Measurements from ENCODE around the gene MCU.
"Not testable (repeated sequence)": the region's sequence is repeated elsewhere in the genome, so short reads cannot be mapped to it uniquely, and the experiment has no call there.

MCU gene, protein sequence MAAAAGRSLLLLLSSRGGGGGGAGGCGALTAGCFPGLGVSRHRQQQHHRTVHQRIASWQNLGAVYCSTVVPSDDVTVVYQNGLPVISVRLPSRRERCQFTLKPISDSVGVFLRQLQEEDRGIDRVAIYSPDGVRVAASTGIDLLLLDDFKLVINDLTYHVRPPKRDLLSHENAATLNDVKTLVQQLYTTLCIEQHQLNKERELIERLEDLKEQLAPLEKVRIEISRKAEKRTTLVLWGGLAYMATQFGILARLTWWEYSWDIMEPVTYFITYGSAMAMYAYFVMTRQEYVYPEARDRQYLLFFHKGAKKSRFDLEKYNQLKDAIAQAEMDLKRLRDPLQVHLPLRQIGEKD

DNA sequence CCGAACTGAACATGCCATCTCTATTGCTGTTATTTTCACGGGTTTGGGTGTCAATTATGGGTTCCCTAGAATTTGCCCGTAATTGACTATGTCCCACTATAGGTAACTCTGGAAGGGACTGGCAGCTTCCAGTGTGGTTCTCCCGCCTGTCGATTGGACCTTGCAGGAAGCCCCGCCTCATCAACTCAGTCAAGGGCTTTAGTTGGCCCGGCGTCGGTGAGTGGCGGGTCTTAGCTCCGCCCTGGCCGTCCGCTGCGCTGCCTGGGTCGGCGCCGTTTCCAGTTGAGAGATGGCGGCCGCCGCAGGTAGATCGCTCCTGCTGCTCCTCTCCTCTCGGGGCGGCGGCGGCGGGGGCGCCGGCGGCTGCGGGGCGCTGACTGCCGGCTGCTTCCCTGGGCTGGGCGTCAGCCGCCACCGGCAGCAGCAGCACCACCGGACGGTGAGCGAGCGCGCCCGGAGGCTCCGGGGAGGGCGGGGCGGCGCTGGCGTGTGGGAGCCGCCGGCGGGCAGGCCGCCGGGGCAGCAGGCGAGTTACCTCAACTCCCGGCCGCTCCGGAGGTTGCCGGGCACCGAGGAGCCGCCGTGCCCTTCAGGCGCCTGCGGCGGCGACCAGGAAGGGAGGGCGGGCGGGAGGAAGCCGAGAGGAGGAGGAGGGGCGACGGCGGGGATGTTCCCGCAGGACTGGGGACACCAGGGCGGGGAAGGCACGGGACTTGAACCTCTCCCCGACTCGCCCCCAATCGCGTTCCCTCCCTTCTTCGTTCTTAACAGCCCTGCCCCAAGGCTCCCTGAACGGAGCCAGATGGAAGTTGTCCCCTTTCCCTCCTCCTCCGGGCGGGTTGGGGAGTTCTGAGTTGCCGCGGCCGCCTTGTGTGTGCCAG lies at the start of gene MCU:
TSS of gene MCU (plus strand) at position 281 of the 881 bp plus-strand sequence. CDS start at position 290, 9 bp downstream.
- DNase-seq (ENCODE audit: insufficient read length, low spot score), result peak; percentile 95
- FAIRE-seq, result peak; percentile 94

- FAIRE-seq (no peak), DNase-seq (ENCODE audit: insufficient read length, low spot score) (no peak)
Observed at GRCh38 chr10:72642318-72642717, 49.6 kb upstream of the MCU start.

DNA sequence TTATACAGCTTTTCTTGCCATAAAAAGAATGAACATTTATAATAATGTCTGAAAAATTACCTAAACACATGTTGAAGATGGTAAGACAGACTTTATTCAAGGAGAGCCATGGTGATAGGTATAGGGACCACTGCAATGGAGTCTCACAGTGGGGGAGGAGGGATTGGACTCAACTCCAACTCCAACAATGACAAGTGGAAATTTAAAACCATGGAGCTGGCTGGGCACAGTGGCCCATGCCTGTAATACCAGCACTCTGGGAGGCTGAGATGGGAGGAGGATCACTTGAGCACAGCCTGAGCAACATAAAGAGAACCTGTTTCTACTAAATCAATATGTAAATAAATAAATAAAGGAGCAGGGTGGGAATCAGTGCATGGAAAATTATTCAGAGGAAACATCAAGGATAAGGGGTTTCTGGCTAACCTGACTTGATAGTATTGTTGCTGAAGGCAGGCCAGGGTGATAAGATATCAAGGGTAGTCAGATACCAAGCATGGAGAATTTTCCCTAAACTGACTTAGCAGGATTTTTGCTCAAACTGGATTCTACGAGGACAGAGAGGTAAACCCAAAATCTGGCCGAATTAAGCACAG lies 46.6 kb upstream of the MCU start:
- DNase-seq (ENCODE audit: insufficient read length, low spot score) (no peak), FAIRE-seq (no peak)

- not testable (repeated sequence) for DNase-seq (ENCODE audit: insufficient read length, low spot score); FAIRE-seq
Observed at GRCh38 chr10:72646971-72647370, 45.0 kb upstream of the MCU start.

DNA sequence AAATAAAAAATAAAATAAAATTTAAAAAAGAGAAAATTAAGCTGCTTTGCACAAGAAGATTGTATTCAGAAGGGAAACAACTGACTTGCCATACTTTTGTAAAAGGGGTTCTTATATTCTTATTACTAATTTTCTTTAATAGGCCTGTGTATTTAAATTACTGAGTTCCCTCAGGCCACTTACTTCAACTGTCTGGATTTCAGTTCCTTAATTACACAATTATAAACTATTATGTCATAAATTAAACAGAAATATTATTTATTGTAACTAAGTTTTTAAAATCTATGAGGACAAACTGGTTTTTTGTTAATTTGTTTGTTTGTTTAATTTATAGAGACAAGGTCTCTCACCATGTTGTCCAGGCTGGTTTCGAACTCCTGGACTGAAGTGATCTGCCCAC lies 43.6 kb upstream of the MCU start:
- no peak for DNase-seq (ENCODE audit: insufficient read length, low spot score)
- no peak for FAIRE-seq

- DNase-seq (ENCODE audit: insufficient read length, low spot score) (no peak), FAIRE-seq (no peak)
Observed at GRCh38 chr10:72649291-72649690, 42.7 kb upstream of the MCU start.

DNA sequence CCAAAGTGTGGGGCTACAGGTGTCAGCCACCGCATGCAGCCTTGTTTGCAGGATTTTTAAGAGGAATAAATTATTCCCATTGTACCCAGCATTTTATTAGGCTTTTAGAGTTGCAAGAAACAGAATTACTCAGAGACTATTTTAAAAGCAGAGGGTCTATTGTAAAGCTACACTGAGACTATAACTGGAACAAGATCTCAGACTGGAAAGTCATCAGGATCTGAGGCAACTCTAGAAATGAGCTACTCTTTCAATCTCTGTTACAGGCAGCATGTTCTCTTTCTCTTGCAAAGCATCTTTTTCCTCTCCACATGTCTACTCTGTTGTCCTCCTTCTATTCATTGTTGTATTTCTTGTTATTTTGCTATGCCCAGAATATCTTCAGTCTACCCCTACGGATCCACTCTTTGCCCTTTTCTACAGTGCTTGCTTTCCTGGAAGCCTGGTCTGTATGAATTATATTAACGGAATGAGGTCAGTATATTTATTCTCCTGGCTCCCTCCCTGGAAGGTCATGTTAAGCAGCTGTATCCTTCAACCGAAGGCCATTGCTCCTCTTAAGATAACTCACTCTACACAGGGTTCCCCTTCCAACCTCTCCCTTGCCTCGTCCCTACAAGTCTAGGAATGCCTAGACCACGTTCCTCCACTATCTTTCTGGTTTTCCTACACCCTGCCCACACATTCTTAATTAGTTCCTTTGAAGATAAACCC lies 38.4 kb upstream of the MCU start:
- no peak for FAIRE-seq
- no peak for DNase-seq (ENCODE audit: insufficient read length, low spot score)

DNA sequence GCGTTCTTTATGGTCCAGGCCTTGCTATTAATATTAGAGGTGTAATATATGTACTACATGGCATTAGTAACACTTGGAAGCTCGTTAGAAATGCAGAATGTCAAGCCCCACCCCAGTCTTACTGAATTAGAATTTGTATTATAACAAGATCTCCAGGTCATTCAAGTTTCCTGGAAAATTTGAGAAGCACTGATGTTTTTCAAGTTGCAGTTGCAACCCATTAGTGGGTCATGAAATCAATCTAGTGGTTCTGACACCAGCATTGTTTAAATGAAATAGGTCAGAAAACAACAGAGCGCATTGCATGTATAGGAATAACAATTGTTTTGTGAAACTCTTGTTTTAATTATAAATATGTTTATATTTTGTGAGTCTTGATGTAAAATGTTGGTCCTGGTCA lies 37.2 kb upstream of the MCU start:
- FAIRE-seq, result no peak
- no peak for DNase-seq (ENCODE audit: insufficient read length, low spot score)

GRCh38 chr10:72658696-72659400 lies 33.1 kb upstream of the MCU start:
- no peak for FAIRE-seq
- DNase-seq (ENCODE audit: insufficient read length, low spot score), result no peak

DNA sequence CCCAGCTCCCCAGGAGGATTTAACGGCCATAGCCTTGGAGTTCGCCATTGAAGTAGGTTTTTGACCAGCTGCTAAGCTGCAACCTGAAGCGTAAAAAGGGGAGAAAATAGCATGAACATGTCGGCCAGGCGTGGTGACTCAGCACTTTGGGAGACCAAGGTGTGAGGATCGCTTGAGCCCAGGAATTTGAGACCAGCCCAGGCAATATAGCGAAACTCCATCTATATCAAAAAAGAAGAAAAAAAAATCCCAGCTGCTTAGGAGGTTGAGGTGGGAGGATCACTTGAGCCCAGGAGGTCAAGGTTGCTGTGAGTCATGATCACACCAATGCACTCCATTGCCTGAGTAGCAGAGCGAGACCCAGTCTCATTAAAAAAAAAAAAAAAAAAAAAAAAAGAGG lies 32.2 kb upstream of the MCU start:
- DNase-seq (ENCODE audit: insufficient read length, low spot score) (no peak), FAIRE-seq (no peak)

GRCh38 chr10:72660220-72660619 lies 31.7 kb upstream of the MCU start:
- DNase-seq (ENCODE audit: insufficient read length, low spot score), result no peak
- no peak for FAIRE-seq

GRCh38 chr10:72661431-72661830 lies 30.5 kb upstream of the MCU start:
- FAIRE-seq, result no peak
- no peak for DNase-seq (ENCODE audit: insufficient read length, low spot score)

DNA sequence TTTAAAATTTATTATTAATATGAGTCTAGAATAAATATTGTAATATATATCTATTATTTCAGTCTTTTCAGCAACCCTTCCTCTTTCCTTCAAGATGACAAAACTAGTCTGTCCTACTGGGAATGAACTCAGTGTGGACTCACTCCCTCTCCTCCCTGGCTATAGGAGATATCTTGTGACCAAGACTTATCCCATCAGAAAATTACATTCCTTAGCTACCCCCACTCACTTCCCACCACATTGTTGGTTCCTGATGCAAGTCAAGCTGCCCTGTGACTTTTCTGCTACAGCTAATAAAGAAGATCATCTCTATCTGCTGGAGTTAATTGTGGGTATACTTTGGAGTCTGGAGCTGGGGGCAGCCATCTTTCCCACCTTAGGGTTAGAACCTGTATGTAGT lies 28.0 kb upstream of the MCU start:
- DNase-seq (ENCODE audit: insufficient read length, low spot score) (no peak), FAIRE-seq (no peak)

GRCh38 chr10:72665925-72666324 lies 26.0 kb upstream of the MCU start:
- no peak for DNase-seq (ENCODE audit: insufficient read length, low spot score)
- no peak for FAIRE-seq

GRCh38 chr10:72667207-72667864 lies 24.6 kb upstream of the MCU start:
- FAIRE-seq, result no peak
- no peak for DNase-seq (ENCODE audit: insufficient read length, low spot score)

GRCh38 chr10:72673280-72673679 lies 18.7 kb upstream of the MCU start:
- no peak for DNase-seq (ENCODE audit: insufficient read length, low spot score)
- FAIRE-seq, result no peak

GRCh38 chr10:72674174-72674573 lies 17.8 kb upstream of the MCU start:
- DNase-seq (ENCODE audit: insufficient read length, low spot score); FAIRE-seq: not testable (repeated sequence)

- no peak for DNase-seq (ENCODE audit: insufficient read length, low spot score)
- no peak for FAIRE-seq
Observed at GRCh38 chr10:72679838-72680241, 12.1 kb upstream of the MCU start.

- DNase-seq (ENCODE audit: insufficient read length, low spot score) (no peak), FAIRE-seq (no peak)
Observed at GRCh38 chr10:72682638-72683037, 9.3 kb upstream of the MCU start.
